ENCODE measurements around the gene AKT3.

AKT3 gene

DNA sequence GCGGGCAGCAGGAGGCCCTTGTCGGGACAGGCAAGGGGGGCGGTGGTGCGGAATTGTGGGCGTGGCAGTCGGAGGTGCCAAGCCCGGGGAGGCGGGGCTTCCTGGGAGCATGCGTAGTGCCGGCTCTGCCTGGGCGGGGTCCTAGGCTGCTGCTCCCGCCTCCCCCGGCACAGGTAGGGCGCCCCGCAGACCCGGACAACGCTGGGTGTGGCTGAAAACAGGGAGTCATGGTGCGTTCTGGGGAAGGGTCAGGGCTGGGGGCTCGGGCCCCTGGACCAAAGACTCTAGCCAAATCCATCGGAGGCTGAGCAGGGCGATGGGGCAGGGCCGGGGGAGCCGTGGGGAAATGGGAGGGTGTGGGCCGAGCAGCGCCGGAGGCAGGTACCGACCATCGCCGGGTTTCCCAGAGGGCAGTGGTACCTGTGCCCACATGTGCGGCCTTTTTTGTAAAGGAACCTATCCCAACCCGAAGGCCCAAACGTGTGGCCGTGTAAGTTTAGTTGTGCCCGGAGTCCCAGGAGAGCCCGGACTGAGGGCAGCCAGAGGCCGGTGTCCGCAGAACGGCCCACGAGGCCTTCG lies 362.3 kb downstream of the AKT3 start:
- no peak for DNase-seq (ENCODE audit: low spot score)

DNA sequence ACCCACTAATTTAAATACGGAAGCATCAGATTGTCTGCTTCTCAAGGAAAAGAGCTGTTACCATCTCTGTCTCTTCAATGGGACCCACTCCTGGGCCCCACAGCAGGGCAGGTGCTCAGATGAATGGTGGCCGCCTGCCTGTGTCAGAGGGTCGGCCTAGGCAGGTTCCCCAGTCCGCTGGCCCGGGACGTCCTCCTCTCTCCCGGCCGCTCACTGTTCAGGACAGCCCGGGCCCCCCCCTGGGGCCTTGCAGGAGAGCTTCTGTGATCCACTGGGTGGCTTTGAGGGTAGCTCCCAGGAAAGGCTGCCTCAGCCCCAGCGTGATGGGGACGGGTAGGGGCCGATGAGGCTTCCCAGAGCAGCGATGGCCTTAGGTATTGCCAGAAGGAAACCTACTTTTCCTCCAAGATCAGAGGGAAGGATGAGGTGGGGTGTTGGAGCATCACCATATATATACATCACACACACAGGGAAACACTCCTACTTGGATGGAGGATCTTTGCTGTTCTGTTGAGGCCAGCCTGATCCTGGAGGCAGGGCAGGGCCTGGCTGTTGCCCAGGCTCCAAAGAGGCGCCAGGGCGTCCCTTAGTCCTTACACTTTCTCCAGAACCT lies 362.9 kb downstream of the AKT3 start:
- DNase-seq (ENCODE audit: low spot score) = no peak

DNA sequence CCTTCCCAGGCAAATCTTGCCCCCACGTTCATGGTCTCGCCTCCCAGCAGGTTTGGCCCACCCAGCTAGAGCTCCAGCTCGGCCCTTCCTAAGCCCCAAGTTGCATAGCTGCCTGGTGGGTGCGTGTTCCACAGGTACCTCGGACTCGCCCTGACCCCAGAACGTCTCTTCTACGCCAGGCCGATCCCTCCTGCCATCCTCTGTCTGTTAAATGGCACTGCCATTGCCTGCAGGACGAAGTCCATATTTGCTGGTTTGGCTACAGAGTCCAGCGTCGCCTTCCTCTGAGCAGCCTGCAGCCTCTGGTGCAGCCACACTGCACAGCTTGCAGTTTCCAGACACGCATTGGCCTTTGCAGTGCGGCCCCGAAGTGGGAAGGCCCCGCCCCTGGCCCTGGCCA lies 366.1 kb downstream of the AKT3 start:
- no peak for DNase-seq (ENCODE audit: low spot score)

DNA sequence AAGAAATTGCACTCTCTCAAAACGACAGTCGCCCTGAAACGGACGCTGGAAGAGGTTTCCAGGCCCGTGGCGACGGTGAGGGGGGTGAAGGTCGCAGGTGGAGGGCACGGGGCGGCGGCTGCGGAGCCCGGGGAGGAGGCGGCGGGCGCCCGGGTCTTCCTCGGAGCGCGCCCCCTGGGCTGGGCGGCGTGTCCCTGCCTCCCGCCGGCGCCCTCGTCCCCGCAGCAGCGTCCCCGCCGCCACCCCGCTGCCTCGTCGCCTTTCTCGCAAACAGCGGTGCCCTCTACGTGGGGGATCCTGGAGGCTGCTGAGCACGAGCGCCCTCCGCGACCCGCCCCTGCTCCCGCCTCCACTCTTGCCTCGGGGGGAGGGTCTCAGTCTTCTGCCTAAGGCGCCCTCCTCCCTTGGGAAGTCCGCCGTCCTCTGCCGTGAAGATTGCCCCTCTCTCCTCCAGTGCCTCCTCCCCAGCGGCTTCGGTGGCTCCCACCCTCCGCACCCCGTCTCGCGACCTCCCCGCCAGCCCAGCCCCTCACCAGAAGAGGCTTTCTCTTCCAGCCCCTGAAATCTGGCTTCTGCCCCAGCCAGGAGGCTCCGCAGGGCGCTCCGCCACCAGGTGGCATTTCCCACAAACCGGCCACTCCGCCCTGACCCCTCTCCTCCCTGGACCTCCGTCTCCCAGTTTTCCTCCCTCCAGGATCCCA lies 366.8 kb downstream of the AKT3 start:
- DNase-seq (ENCODE audit: low spot score) = no peak

DNA sequence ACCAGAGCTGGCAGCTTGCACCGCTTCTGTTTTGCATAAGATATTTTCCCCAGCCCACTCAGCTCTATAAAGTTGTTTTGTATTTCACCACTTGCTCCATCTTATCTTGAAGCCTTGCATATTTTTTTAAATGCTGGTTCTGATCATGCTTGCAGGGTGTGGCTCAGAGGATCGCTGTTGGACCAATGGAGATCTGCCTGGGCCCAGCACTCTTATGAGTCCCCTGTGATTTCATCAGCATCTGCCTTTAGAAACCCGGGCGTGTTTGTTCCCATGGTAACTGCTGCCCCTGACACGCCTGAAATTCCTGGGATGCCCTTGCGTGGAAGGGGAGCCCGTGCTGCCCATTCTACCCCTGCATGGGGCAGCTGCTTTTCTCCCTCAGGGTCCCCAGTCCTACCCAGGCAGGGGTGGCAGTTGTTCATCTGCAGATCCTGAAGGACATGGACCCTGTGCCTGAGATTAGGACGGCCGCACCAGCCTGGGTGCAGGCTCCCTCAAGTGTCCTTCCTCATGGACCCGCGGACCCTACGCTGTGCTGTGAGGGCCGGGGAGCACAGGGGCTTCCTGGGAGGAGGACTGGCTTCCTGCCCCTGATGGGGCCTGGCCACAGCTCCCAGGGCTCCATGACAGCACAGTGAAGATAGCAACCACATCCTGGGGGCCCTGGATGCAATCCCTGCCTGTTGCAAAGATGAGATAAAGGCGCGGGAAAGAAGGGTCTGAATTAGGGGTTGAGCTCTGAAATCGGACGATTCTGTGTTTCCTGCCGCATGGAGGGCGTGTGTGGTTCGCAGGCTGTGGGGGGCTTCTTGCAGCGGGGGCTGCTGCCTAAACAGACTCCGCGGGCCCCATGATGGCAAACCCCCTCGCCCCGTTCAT lies 367.7 kb downstream of the AKT3 start:
- DNase-seq (ENCODE audit: low spot score) = no peak

DNA sequence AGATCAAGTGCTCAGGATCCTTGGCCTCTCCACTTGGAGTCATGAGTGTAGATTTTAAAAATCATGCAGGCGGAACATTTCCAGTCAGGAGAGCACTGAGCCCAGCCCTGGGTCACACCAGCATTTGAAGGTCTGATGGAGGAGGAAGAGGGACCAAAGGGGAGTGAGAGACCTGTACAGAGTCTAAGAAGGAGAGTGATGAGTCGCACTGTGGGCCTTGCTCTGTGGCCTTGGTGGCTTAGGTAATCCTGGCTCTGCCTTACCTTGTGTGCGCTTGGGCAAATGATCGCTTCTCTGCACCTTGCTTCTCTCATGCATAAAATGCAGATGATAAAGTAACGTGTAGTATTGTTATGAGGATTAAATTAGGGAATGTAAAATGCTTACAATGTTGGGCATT lies 368.9 kb downstream of the AKT3 start:
- no peak for DNase-seq (ENCODE audit: low spot score)

DNA sequence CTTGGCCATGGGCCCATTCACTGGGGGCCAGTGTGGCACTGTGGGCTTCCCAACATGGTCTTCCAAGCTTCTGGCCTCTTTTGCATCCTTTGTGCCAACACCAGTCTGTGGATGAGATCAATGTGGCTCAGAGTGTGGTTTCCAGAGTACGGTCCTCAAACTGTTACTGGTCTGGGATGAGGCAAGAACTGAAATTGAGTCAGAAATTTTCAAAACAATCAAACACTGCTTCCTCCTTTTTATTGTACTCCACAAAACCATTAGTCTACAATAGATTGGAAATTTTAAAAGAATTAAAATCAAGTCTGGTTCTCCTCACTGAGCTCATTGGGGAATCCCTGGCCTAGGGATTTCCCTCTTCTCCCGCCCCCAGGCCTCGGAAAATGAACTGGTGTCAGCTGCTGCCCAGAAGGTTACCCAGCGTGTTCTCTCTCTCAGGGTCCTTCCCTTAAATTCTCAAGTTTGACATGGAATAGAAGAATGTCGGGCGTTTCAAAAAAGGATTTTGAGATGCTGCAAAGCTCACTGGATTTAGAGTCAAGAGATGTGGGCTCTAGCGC lies 372.2 kb downstream of the AKT3 start:
- DNase-seq (ENCODE audit: low spot score) = no peak

DNA sequence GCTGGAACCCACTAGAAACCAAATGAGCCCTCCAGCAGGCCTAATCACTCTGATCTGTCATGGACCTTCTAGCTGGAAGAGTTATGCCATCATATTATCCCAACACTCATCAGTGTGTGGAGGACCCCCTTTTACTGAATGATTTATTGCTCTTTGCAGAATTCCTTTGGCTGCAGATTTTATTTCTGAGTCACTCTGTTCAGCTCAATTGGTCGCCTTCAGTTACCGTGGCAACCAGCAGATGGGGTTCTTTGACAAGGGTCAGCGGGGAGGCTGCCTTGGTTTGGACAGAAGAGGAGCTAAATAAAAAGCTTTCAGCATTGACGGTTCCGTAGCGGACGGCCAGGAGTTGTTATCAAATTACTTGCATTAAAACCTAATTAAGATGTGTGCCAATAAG lies 374.1 kb downstream of the AKT3 start:
- no peak for DNase-seq (ENCODE audit: low spot score)

DNA sequence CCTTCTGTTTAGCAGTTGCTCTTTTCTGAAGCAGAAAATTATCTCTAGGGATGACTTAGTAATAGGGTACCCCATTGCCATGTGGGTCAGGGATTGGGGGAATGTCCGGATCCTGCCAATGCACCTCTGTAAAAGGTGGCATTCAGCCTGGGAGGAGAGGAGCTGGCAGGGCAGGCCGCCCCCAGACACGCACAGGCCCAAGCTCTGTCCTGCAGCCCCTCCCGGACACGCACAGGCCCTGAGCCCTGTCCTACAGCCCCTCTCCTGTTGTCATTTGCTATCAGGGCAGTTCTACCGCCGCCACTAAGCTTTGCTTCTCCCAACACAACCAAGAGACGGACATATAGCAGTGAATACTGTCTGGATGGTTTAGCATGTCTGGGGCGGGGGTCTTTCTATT lies 375.1 kb downstream of the AKT3 start:
- DNase-seq (ENCODE audit: low spot score) = no peak

DNA sequence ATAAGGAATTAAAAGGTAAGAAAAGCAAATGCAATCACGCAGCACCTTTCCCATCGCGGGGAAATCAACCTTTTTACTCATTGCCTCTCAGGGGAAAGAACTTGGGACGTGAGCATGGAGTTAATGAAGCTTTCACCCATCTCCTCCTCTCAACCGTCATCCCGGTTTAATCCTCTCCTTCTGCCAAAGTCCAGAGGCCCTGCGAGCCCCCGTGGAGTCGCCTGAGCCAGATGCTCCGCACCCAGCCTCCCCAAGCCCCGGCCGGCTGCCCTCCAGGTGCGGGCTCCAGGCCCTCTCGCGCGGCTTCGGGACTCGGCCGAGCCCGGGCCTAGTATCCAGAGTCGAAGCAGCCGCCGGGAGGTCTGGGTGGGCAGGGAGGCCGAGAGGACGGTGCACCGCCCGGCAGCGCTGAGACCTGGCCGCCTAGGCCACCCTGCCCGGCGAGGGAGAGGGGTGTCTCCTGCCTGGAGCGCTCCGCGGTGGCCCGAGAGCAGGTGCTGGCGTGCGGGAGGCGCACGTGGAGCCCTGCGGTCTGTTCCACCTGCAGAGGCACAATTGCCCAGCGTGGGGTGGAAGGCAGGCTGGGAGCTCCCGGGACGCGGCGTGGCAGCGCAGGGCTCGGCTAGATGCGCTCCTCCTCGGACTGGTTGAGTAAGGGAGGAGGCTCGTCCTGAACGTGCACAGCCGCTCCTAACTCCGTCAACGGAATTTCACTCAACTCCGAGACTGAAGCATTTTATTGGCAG lies 375.7 kb downstream of the AKT3 start:
- no peak for DNase-seq (ENCODE audit: low spot score)

DNA sequence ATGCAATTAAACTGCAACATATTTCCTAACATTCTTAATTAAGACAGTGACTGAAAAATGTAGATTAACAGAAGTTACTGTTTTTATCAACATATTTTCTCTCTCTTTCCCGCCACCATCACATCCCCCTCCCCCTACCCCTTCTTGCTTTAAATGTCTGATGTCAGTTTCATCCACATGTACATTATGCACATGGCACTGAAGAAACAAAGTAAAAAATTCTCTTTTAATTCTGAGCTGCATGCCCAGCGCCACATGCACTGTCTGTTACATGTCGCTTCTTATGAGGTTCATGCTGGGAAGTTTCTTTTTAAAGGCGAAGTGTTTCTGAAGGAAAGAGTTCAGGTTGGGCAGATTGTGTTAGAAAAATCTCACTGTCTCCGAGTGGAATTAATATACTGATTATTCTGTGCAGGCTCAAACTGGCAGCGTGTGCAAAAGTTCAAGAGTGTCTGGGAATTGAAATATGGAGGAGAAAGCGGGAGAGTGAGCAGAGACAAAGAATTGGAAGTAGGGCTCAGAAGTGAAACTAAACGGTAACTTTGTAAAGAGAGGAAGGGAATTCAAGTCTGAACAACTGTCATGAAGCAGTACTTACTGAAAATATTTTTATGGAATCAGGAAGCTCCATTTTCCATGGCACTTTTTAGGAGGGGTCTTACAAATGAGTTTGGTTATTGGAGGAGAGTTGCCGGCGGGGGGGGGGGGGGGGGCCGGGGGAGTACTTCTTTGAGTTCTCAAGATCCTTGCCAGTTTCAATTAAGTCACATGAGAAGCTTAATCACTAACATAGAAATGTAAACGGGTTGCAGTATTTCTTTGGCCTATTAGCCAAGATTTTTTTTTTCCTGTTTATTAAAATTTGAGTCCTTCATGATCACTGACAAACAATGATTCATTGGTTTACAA lies 376.6 kb downstream of the AKT3 start:
- no peak for DNase-seq (ENCODE audit: low spot score)

DNA sequence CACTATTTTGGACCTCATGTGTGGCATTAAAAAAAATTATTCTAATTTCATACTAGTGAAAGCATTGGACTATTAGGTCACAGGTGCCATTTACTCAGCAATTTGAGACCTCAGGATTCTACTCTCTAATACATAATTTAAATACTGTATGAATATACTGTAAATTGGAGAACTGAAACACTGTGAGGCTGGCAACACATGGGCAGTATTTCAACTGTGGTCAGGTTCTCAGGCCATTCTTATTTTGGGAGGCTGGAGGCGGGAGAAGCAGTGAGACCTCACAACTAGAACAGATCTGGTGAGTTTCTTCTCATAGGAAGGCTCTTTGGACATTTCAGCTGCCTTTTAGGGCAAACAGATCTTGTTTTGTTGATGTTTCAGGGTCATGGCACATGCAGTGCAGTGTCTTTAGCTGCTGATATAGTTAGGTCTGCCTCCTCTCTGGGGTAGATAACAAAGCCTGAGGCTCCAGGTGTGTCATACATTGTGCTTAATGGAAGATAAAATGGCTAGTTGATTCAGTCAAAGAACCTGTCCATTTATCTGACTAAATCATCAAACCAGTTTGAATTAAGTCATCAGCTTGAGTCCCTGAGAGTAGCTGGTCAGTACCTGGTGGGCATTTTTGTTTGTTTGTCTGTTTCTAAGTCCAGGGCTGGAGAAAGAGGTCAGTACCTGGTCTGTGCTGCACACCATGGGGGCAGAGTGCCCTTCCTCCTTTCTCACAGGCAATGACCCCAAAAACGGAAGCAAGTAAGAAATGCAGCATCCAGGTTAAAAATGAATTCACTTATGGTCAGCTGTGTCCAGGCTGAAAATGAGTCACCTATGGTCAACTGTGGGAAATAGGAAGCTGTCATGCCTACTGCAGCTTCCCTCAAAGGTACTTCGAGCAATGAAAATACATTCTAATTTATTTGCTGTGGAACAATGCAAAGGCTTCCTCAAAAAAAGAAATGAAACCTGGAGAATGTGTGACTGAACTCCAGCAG lies 378.0 kb downstream of the AKT3 start:
- no peak for DNase-seq (ENCODE audit: low spot score)

DNA sequence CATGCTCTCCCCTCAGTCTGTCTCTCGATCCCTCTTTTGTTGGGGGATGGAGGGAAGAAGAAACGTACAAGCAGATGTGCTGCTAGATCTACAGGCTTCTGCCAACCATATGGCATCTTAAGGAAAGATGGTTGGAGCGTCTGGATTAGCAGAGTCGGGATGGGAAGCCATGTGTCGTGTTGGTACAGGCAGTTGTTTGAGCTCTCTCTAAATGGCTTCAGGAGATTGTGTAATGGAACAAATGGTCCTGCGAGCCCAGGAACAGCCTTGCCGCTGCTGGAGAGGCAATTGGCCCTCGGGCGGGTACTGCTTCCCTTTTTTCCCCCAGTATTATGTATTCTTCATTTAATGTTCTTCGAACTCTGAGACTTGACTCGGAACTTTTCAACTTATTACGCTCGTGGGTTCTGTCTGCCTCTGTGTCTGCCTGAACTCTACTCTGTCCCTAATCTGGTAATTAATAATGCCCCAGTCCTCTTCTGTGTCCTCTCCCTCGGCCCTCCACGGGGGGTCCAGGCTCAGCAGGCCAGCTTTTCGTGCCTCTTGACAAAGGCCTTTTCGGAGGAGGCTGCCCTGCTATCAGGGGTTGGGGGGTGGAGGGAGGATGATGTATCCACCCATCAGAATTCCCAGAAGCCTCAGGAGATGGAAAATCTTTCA lies 378.9 kb downstream of the AKT3 start:
- no peak for DNase-seq (ENCODE audit: low spot score)

DNA sequence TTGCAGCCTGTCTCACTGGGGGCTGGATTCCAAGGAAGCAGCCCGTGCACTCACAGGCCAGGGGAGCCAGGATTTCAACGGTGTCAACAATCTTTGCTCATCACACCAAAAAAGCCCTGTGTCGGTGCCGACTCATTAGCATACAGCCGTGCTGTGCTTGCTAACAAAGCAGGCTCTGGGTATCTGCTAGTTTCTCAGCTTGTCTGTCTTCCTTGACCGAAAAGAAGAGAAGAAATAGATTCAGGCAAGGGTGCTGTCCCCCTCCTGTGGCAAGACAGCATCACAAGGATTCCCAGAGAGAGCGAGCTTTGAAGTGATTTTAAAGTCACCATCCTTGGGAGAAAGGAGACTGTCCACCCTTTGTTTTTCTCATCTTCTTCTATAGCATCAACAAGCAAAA lies 379.5 kb downstream of the AKT3 start:
- no peak for DNase-seq (ENCODE audit: low spot score)

DNA sequence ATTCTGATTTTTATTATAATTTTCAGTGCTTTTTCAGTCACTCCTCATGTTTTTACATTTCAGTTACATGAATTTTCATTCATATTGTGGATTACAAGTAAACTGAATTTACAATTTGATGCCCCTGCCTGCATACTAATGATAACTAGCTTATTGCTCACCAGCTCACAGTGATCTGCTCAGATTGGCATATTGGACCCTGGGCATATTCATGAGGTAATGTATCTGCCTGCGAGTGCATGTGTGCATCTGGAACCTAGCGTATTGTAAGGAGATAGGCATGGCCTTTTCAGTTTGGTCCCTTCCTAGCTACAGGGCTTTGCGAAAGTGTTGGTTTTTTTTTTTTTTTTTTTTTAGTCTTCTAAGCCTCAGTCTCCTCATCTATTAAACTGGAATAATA lies 380.5 kb downstream of the AKT3 start:
- DNase-seq (ENCODE audit: low spot score) = no peak

DNA sequence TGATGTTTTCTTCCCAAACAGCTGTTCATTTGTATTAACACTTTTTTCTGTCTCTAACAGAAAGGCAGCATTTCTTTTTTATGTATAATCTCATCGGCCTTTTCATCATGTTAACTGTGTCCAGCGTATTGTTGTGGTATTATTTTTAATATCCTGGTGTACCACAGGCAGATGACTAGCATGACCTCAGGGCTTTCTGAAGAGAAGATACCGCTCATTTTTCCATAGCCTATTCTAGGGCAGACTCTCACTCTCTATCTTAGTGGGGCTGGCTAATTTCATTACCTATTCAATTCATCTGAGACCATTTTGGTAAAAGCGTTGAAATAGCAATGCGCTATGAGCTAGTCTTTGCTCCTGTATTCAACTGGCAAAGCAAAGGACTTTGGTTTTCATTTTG lies 384.3 kb downstream of the AKT3 start:
- no peak for DNase-seq (ENCODE audit: low spot score)

DNA sequence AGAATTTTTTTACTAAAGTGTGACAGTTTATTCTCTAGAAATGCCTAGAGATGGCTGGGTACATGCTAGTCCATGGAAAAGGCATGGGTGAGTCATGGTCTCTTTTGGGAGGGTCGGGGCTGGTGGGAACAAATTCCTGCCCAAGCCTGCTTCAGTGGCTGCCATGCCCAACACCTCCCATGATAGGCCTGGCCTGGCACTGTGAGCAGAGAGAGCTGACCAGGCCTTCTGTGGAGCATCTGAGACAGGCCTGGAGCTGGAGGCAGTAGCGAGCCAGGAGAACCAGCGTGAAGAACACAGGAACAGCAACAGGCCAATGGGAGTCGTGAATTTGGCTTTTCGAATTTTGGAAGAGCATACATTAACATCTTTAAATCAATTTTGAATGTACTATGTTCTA lies 385.0 kb downstream of the AKT3 start:
- DNase-seq (ENCODE audit: low spot score) = no peak

DNA sequence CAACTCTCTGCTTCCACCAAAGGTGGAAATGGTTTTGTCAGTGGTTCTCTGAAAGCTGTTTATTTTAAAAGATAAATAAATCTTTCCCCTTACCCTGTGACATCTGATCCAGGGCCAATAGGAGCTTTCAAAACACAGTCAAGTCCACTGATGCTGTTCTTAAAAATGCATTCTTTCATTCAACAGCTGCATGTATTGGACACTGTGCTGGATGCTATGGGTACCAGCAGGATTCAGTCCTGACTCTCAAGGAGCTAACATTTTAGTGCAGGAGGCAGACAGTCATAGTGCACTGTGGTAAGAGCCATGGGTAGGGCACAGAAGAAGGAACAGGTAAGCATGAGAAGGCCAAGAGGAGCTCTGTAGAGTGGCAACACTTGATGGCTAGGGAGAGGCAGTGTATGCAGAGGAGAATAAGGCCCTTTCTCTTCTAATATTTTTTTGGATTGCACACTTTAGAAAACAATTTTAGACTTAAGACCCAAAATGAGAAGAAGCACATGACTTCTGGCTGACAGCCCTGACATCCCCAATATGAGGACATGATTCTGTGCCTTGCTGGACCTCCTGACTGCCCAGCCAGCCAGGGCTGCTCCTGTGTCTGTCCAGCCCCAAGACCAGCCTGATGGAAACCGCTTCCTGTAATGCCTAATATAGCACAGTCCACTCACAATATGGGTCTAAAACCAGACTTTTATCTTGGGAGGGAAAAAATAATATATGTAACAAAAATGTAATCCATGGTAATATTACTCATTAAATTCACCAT lies 386.9 kb downstream of the AKT3 start:
- no peak for DNase-seq (ENCODE audit: low spot score)
